Neural progenitor cell (in vitro differentiated cells): ENCODE data around the gene LDLRAD4. TPM values are rescaled to one million over a fixed set of nuclear protein-coding genes. Genes with fewer than 3 reads are reported as not detected.

Experiments
- DNase-seq: peaks from one replicate; pipeline ENCODE4 v3.0.0-alpha.2; 2016; ENCODE audit warnings: low spot score
- H2AFZ ChIP-seq: fragments of 200-600 bp; sonication (generic); replicated peaks from 2 replicates; pipeline ENCODE4 v1.6.1; 2016; ENCODE audit warnings: antibody characterized with exemption
- H3F3A ChIP-seq: fragments of 200-600 bp; sonication (generic); 2 replicates; pipeline ENCODE4 v1.6.1; 2016; ENCODE audit warnings: antibody characterized with exemption, low read depth
- H3K27ac ChIP-seq: fragments of 200-600 bp; sonication (generic); 2 replicates; pipeline ENCODE4 v1.5.1; 2016; ENCODE audit warnings: mild to moderate bottlenecking
- H3K27me3 ChIP-seq: fragments of 200-600 bp; sonication (generic); 2 replicates; pipeline ENCODE4 v1.6.1; 2016; ENCODE audit warnings: mild to moderate bottlenecking, moderate library complexity
- H3K36me3 ChIP-seq: fragments of 200-600 bp; sonication (generic); 2 replicates; pipeline ENCODE4 v1.5.1; 2016
- H3K4me1 ChIP-seq: fragments of 200-600 bp; sonication (generic); 2 replicates; pipeline ENCODE4 v1.6.1; 2016; ENCODE audit warnings: mixed run types
- H3K4me2 ChIP-seq: fragments of 200-600 bp; sonication (generic); 2 replicates; pipeline ENCODE4 v1.6.1; 2016
- H3K4me3 ChIP-seq: fragments of 200-600 bp; sonication (generic); 2 replicates; pipeline ENCODE4 v1.5.1; 2016
- H3K79me2 ChIP-seq: fragments of 200-600 bp; sonication (generic); 2 replicates; pipeline ENCODE4 v1.6.1; 2016; ENCODE audit warnings: low read depth
- H3K9ac ChIP-seq: fragments of 200-600 bp; sonication (generic); 2 replicates; pipeline ENCODE4 v1.6.1; 2016
- H3K9me3 ChIP-seq: fragments of 200-600 bp; sonication (generic); 2 replicates; pipeline ENCODE4 v1.5.1; 2016; ENCODE audit warnings: low read depth
- H4K20me1 ChIP-seq: fragments of 200-600 bp; sonication (generic); 2 replicates; pipeline ENCODE4 v1.6.1; 2016; ENCODE audit warnings: low read depth
- H3K27ac Mint-ChIP-seq: 3 replicates; pipeline ENCODE4 v1.8.0; 2021; ENCODE audit warnings: mixed read lengths
- H3K27me3 Mint-ChIP-seq: 2 replicates; pipeline ENCODE4 v1.8.0; 2022; ENCODE audit warnings: low read depth, mild to moderate bottlenecking, inconsistent platforms, moderate library complexity, mixed read lengths; ENCODE audit not compliant: insufficient read depth
- H3K36me3 Mint-ChIP-seq: 3 replicates; pipeline ENCODE4 v1.8.0; 2021; ENCODE audit warnings: mixed read lengths
- H3K4me1 Mint-ChIP-seq: 3 replicates; pipeline ENCODE4 v1.8.0; 2021; ENCODE audit warnings: mixed read lengths
- H3K4me3 Mint-ChIP-seq: 3 replicates; pipeline ENCODE4 v1.8.0; 2021; ENCODE audit warnings: mild to moderate bottlenecking, moderate library complexity, mixed read lengths
- H3K9me3 Mint-ChIP-seq: 3 replicates; pipeline ENCODE4 v1.8.0; 2020; ENCODE audit warnings: mixed read lengths
- CTCF ChIP-seq: fragments of 200-600 bp; sonication (generic); IDR thresholded peaks from 2 replicates; pipeline ENCODE4 v1.5.1; 2017; ENCODE audit warnings: antibody characterized with exemption, mild to moderate bottlenecking
- EZH2 ChIP-seq: fragments of 200-600 bp; sonication (generic); IDR thresholded peaks from 2 replicates; pipeline ENCODE4 v1.6.1; 2017; ENCODE audit warnings: antibody characterized with exemption, mild to moderate bottlenecking, moderate library complexity
- EZH2phosphoT487 ChIP-seq: fragments of 200-600 bp; sonication (generic); IDR thresholded peaks from 2 replicates; pipeline ENCODE4 v1.6.1; 2017; ENCODE audit warnings: antibody characterized with exemption
- total RNA-seq: library from RNA; depleted of rRNA; stranded (reverse); fragments of >200 nt; gene quantifications from 2 replicates; pipeline ENCODE4 v1.2.3, GENCODE V29; 2015; ENCODE audit warnings: low replicate concordance

LDLRAD4 gene
- total RNA-seq, 1 donor from 2014 or later, result 0.65 TPM

GRCh38 chr18:13296867-13297574 is 78.5 kb downstream of the LDLRAD4 start:
- no peak overlapping the region for H3K4me3 Mint-ChIP-seq

GRCh38 chr18:13298262-13298661 is 79.7 kb downstream of the LDLRAD4 start:
- Histone ChIP-seq H3K79me2 (no peaks in the 10 kb centered on the region), H3K4me2 (no peak overlapping the region), H3K9me3 (no peaks in the 10 kb centered on the region), H3K36me3 (no peaks in the 10 kb centered on the region), H4K20me1 (no peaks in the 10 kb centered on the region), H2AFZ (no peak overlapping the region), H3K27me3 (no peaks in the 10 kb centered on the region), H3K9ac (no peak overlapping the region), H3F3A (no peaks in the 10 kb centered on the region), H3K27ac (no peak overlapping the region), H3K4me1 (no peaks in the 10 kb centered on the region), H3K4me3 (no peak overlapping the region)
- Mint-ChIP-seq H3K4me1 (peaks cover 27% of the 10 kb centered on the region), H3K27ac (no peak overlapping the region), H3K9me3 (no peaks in the 10 kb centered on the region), H3K27me3 (peaks cover 6% of the 10 kb centered on the region), H3K36me3 (no peaks in the 10 kb centered on the region), H3K4me3 (no peak overlapping the region)
- TF ChIP-seq EZH2phosphoT487 (no peak), EZH2 (no peak), CTCF (no peak)
- DNase-seq, result no peak

More at GRCh38 chr18:13296867-13297574, 78.5 kb downstream of the LDLRAD4 start:
- no peaks in the 10 kb centered on the region for H3K79me2 ChIP-seq
- no peaks in the 10 kb centered on the region for H3K27me3 ChIP-seq
- no peaks in the 10 kb centered on the region for H3K9me3 ChIP-seq
- Mint-ChIP-seq H3K27me3 (peaks cover 6% of the 10 kb centered on the region), H3K36me3 (no peaks in the 10 kb centered on the region), H3K27ac (no peak overlapping the region), H3K4me1 (peaks cover 24% of the 10 kb centered on the region), H3K9me3 (no peaks in the 10 kb centered on the region)
- no peak overlapping the region for H3K9ac ChIP-seq
- no peak overlapping the region for H3K27ac ChIP-seq
- no peak overlapping the region for H2AFZ ChIP-seq
- H3F3A ChIP-seq, result no peaks in the 10 kb centered on the region
- no peaks in the 10 kb centered on the region for H3K4me1 ChIP-seq
- TF ChIP-seq CTCF (no peak), EZH2phosphoT487 (no peak), EZH2 (no peak)
- H3K4me3 ChIP-seq, result no peak overlapping the region
- DNase-seq, result no peak
- H4K20me1 ChIP-seq, result no peaks in the 10 kb centered on the region
- no peak overlapping the region for H3K4me2 ChIP-seq
- no peaks in the 10 kb centered on the region for H3K36me3 ChIP-seq

GRCh38 chr18:13300029-13300428 is 81.5 kb downstream of the LDLRAD4 start:
- H3K27me3 ChIP-seq, result no peaks in the 10 kb centered on the region
- H3K9ac ChIP-seq, result no peak overlapping the region
- no peak overlapping the region for H3K27ac ChIP-seq
- no peaks in the 10 kb centered on the region for H4K20me1 ChIP-seq
- peaks cover 2% of the 10 kb centered on the region for H3K36me3 Mint-ChIP-seq
- H2AFZ ChIP-seq, result no peak overlapping the region
- TF ChIP-seq EZH2phosphoT487 (no peak), CTCF (no peak), EZH2 (no peak)
- H3K4me3 ChIP-seq, result no peak overlapping the region
- no peak for DNase-seq
- H3K4me3 Mint-ChIP-seq, result no peak overlapping the region
- H3F3A ChIP-seq, result no peaks in the 10 kb centered on the region
- H3K9me3 Mint-ChIP-seq, result peaks cover 4% of the 10 kb centered on the region
- peaks cover 6% of the 10 kb centered on the region for H3K27me3 Mint-ChIP-seq
- no peak overlapping the region for H3K4me2 ChIP-seq
- no peaks in the 10 kb centered on the region for H3K36me3 ChIP-seq
- H3K9me3 ChIP-seq, result no peaks in the 10 kb centered on the region
- H3K4me1 ChIP-seq, result no peaks in the 10 kb centered on the region
- H3K4me1 Mint-ChIP-seq, result peaks cover 18% of the 10 kb centered on the region
- no peak overlapping the region for H3K27ac Mint-ChIP-seq
- H3K79me2 ChIP-seq, result no peaks in the 10 kb centered on the region
